ENCODE results near the gene SZRD1.

SZRD1 gene

GRCh38 chr1:16394977-16395376, 27.9 kb downstream of the SZRD1 start:
- DNase-seq (ENCODE audit: low spot score): no peak

- no peak for DNase-seq (ENCODE audit: low spot score)
These were observed 29.5 kb downstream of the SZRD1 start for GRCh38 chr1:16396591-16396990.

- no peak for DNase-seq (ENCODE audit: low spot score)
These were observed 30.1 kb downstream of the SZRD1 start for GRCh38 chr1:16397120-16397519.

- DNase-seq (ENCODE audit: low spot score): no peak
These were observed 31.4 kb downstream of the SZRD1 start for GRCh38 chr1:16398371-16398953.

- DNase-seq (ENCODE audit: low spot score): no peak
These were observed 35.7 kb downstream of the SZRD1 start for GRCh38 chr1:16402742-16403141.

GRCh38 chr1:16405441-16405840, 38.4 kb downstream of the SZRD1 start:
- no peak for DNase-seq (ENCODE audit: low spot score)

GRCh38 chr1:16406868-16407267, 39.8 kb downstream of the SZRD1 start:
- DNase-seq (ENCODE audit: low spot score): no peak

GRCh38 chr1:16409536-16410152, 42.6 kb downstream of the SZRD1 start:
- DNase-seq (ENCODE audit: low spot score): no peak

GRCh38 chr1:16410803-16411202, 43.8 kb downstream of the SZRD1 start:
- DNase-seq (ENCODE audit: low spot score): no peak

GRCh38 chr1:16413191-16413590, 46.1 kb downstream of the SZRD1 start:
- no peak for DNase-seq (ENCODE audit: low spot score)

- no peak for DNase-seq (ENCODE audit: low spot score)
These were observed 51.9 kb downstream of the SZRD1 start for GRCh38 chr1:16418823-16419425.

GRCh38 chr1:16420424-16421118, 53.5 kb downstream of the SZRD1 start:
- no peak for DNase-seq (ENCODE audit: low spot score)

- DNase-seq (ENCODE audit: low spot score): no peak
These were observed 54.2 kb downstream of the SZRD1 start for GRCh38 chr1:16421201-16421600.

GRCh38 chr1:16422041-16422440, 55.0 kb downstream of the SZRD1 start:
- no peak for DNase-seq (ENCODE audit: low spot score)

GRCh38 chr1:16425125-16426025, 58.3 kb downstream of the SZRD1 start:
- DNase-seq (ENCODE audit: low spot score): no peak

- DNase-seq (ENCODE audit: low spot score): no peak
These were observed 63.6 kb downstream of the SZRD1 start for GRCh38 chr1:16430606-16431005.

- no peak for DNase-seq (ENCODE audit: low spot score)
These were observed 66.0 kb downstream of the SZRD1 start for GRCh38 chr1:16433030-16433429.

GRCh38 chr1:16434007-16434406, 67.0 kb downstream of the SZRD1 start:
- no peak for DNase-seq (ENCODE audit: low spot score)

- no peak for DNase-seq (ENCODE audit: low spot score)
These were observed 67.5 kb downstream of the SZRD1 start for GRCh38 chr1:16434501-16434900.

GRCh38 chr1:16436946-16437474, 70.0 kb downstream of the SZRD1 start, which contains the start of gene SPATA21:
Gene SPATA21 (minus strand): TSS chr1:16437424. CDS start chr1:16431371, 6,053 bp downstream.
- no peak for DNase-seq (ENCODE audit: low spot score)

- no peak for DNase-seq (ENCODE audit: low spot score)
These were observed 71.5 kb downstream of the SZRD1 start for GRCh38 chr1:16438516-16438915.

GRCh38 chr1:16438924-16439323, 71.9 kb downstream of the SZRD1 start:
- DNase-seq (ENCODE audit: low spot score): no peak
